Head of caudate nucleus (tissue), 42 donors: ENCODE results near the gene IRF7.
A peak's percentile ranks its signal among the peaks of the same experiment; 100 is the strongest.

ENCODE experiments used
- DNase-seq, 42 donors: peaks; one replicate each; pipeline versions ENCODE4 v3.0.0 to v3.0.0-alpha.2; 2020 to 2021; ENCODE audit warnings: mixed read lengths in 7 of 42
- intact Hi-C: fragments of 100-400 bp; cut with DNase I; formaldehyde crosslinking; loops from one replicate; pipeline ENCODE4 v1.15.0; 2022

Gene IRF7

GRCh38 chr11:612961-613300, 2.8 kb downstream of the IRF7 start:
- no peak for DNase-seq
- intact Hi-C loops, result no loop called here

- intact Hi-C loops, result no loop called here
- DNase-seq, result no peak
Measured at GRCh38 chr11:612201-612960, 3.4 kb downstream of the IRF7 start.

GRCh38 chr11:611001-611996, 4.5 kb downstream of the IRF7 start:
- intact Hi-C loops, result no loop called here
- DNase-seq, result no peak

GRCh38 chr11:610146-610801, 5.5 kb downstream of the IRF7 start:
- no peak for DNase-seq
- intact Hi-C loops, result no loop called here

GRCh38 chr11:609341-609811, 6.4 kb downstream of the IRF7 start:
- DNase-seq, result no peak
- intact Hi-C loops, result no loop called here

- intact Hi-C loops, result no loop called here
- no peak for DNase-seq
Measured at GRCh38 chr11:608791-609251, 6.9 kb downstream of the IRF7 start.

- intact Hi-C loops, result no loop called here
- no peak for DNase-seq
Measured at GRCh38 chr11:607971-608659, 7.6 kb downstream of the IRF7 start.

- intact Hi-C loops, result no loop called here
- DNase-seq, result no peak
Measured at GRCh38 chr11:607020-607780, 8.6 kb downstream of the IRF7 start.

- intact Hi-C loops, result no loop called here
- peak in 17 of 42 donors; percentile 14 to 60 (median 28) for DNase-seq
Measured at GRCh38 chr11:606245-606644, 9.5 kb downstream of the IRF7 start.

GRCh38 chr11:605286-606129, 10.2 kb downstream of the IRF7 start:
- no peak for DNase-seq

GRCh38 chr11:603154-603553, 12.6 kb downstream of the IRF7 start:
- DNase-seq, result no peak
- intact Hi-C loops, result no loop called here

More at GRCh38 chr11:605286-606129, 10.2 kb downstream of the IRF7 start:
- intact Hi-C loops, result no loop called here

GRCh38 chr11:601573-602245, 14.0 kb downstream of the IRF7 start:
- intact Hi-C loops, result no loop called here
- DNase-seq, result no peak

GRCh38 chr11:598005-598680, 17.6 kb downstream of the IRF7 start:
- no peak for DNase-seq
- intact Hi-C loops, result no loop called here

- intact Hi-C loops, result no loop called here
- no peak for DNase-seq
Measured at GRCh38 chr11:597166-597725, 18.5 kb downstream of the IRF7 start.

- DNase-seq, result no peak
- intact Hi-C loops, result no loop called here
Measured at GRCh38 chr11:596374-596773, 19.4 kb downstream of the IRF7 start.

- DNase-seq, result no peak
- intact Hi-C loops, result no loop called here
Measured at GRCh38 chr11:595400-595799, 20.4 kb downstream of the IRF7 start.
